GM13976 (cell line): Measurements from ENCODE around the gene NECTIN1.
A peak's percentile ranks its signal among the peaks of the same experiment; 100 is the strongest.

ENCODE experiments used
- DNase-seq: peaks from one replicate; pipeline ENCODE4 v3.0.0; 2012; ENCODE audit warnings: low spot score
- CTCF ChIP-seq: IDR thresholded peaks from 2 replicates; pipeline ENCODE4 v1.5.1; 2012; ENCODE audit warnings: borderline replicate concordance, mild to moderate bottlenecking; ENCODE audit not compliant: insufficient read depth; ENCODE audit errors: extremely low read depth, missing control alignments, control extremely low read depth
- in situ Hi-C: fragments of 300-500 bp; cut with MboI; formaldehyde crosslinking; loops from one replicate; pipeline ENCODE4 v1.12.0; 2022; ENCODE audit warnings: low sequenced_read_pairs, mixed read lengths, inconsistent platforms; ENCODE audit not compliant: unreplicated experiment

The NECTIN1 gene

GRCh38 chr11:119673759-119674336 lies 55.2 kb downstream of the NECTIN1 start:
- peak; percentile 77 for TF ChIP-seq CTCF
- in situ Hi-C loops: loop anchor here (10.0 kb wide), 1 partner anchor 61 kb away; no protein-coding TSS in a partner anchor
- peak; percentile 89 for DNase-seq

DNA sequence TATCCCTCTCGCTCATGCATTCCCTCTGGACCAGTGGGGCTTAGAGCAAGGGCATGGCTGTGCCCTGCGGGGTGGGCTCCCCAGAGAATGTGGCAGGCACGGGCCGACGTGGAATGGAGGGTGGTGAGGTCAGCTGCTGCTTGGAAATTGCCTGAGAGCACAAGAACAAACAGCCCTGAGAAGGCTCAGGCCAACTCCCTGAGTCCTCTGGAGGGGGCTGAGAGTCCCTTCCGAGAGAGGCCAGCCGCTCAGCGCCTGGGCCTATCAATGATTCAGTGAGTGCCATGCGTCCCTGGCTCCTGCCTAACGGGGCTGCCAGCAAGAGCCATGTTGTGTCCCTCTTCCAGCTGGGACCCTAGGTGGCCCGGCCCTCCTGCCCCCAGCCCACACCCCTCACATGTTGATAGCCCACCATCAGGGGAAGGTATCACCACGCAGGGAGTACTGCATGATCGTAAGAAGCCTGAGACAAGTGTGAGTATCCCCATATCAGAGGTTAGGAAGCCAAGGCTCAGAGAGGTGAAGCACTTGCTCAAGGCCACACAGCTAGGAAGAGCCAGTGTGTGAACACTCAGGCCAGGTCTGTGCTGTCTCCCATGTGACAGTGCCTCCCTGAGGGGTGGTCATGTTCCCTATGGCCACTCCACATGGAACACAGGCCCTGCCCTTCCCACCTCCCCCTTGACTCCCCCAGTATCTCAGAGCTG lies 55.8 kb downstream of the NECTIN1 start:
- in situ Hi-C loops: loop anchor here (10.0 kb wide), 1 partner anchor 62 kb away; no protein-coding TSS in a partner anchor
- no peak for DNase-seq
- no peak for TF ChIP-seq CTCF

DNA sequence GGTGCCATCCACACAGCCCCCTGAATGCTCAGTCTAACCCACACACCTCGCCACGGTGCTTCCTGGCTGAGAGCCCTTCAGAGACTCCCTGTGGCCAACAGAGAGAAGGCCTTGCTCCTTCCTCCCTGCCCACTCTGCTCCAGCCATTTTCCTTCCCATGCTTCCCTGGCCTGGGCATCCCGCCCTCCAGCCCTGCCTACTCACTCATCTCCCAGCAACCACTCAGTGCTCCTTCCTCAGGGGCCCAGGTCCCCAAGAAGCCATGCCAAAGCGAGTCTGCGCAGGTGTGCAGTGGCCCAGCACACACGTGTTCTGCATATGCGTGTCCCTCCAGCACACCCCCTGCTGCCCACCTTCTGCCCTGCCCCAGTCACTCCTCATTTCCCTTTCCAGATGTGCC lies 56.4 kb downstream of the NECTIN1 start:
- no peak for DNase-seq
- in situ Hi-C loops: loop anchor here (10.0 kb wide), 1 partner anchor 62 kb away; no protein-coding TSS in a partner anchor
- no peak for TF ChIP-seq CTCF

DNA sequence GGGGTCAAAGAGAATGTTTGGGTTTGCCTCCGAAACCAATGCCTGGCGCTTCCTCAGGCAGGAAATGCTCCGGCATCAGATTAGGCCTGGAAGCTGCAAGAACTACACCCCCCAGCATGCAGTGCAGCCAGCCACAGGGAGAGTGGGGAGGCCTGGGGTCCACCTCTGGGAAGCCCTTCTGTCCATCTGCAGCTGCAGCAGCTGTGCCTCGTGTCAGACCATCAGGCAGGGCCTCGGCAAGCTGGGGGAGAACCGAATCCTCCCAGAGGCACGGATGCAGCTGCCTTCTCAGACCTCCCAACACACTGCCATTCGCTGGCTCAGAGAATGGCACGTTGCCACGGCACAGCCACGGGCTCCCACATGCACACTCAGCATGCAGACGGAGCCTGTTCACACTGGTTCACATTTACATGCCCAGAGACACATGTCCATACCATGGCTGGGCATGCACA lies 57.4 kb downstream of the NECTIN1 start:
- in situ Hi-C loops: loop anchor here (10.0 kb wide), 1 partner anchor 63 kb away; no protein-coding TSS in a partner anchor
- no peak for TF ChIP-seq CTCF
- DNase-seq: no peak

DNA sequence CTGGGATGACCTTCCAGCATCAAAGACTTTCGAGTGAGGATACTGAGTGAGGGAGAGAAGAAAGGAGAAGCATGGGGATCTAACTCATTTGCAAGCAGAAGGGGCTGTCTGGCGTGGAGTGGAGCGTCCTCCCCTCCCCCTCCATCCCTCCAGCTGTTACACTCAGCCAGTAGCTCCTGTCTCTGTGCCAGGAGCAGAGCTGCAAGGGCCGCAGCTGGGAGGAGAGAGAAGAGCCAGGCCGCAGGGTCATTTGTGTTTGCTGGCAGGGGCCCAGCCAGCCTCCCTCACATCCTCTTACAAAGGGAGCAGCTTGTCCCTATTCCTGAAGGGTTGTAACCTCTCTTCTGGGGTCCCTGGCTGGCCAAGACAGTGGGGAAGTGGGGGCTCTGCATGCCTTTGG lies 57.9 kb downstream of the NECTIN1 start:
- no peak for TF ChIP-seq CTCF
- in situ Hi-C loops: loop anchor here (10.0 kb wide), 1 partner anchor 64 kb away; no protein-coding TSS in a partner anchor
- no peak for DNase-seq

DNA sequence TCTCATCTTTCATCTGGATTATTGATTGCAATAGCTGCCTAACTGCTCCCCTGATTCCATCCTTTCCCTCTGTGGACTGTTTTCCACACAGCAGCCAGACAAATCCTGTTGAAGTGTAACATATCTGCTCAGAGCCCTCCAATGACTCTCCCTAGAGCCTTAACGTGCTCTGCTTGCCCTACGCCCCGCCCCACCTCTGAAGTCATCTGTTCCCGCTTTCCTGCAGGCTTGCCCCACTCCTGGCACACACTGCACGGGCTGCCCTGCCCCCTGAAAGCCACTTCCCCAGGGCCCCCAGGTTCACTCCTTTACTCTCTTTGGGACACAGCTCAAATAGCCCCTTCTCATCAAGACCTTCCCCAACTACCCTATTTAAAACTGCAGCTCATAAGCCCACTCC lies 59.5 kb downstream of the NECTIN1 start:
- no peak for TF ChIP-seq CTCF
- in situ Hi-C loops: loop anchor here (10.0 kb wide), 1 partner anchor 435 kb away; no protein-coding TSS in a partner anchor
- no peak for DNase-seq
